Left lobe of liver (tissue), 2 donors: ENCODE results near the gene CHD1. TPM values are rescaled to one million over a fixed set of nuclear protein-coding genes. Genes with fewer than 3 reads are reported as not detected.
"Not testable (repeated sequence)": the region's sequence is repeated elsewhere in the genome, so short reads cannot be mapped to it uniquely, and the experiment has no call there.

Source experiments
- ATAC-seq: fragments of 200-7000 bp; cut with Tn5 transposase; one replicate; pipeline ENCODE4 v1.9.1; 2020; ENCODE audit warnings: mild to moderate bottlenecking, moderate library complexity
- DNase-seq: peaks from one replicate; pipeline ENCODE4 v3.0.0-alpha.2; 2020; ENCODE audit warnings: low spot score
- total RNA-seq: library from RNA; stranded (reverse); gene quantifications from one replicate; pipeline ENCODE4 v1.2.1, GENCODE V29; 2021
- donor health status: DM: no; HTN: no; CAD: no; lungs with moderate emphysema.
- donor health status: DM: no; HTN: yes; CAD: no.

Gene CHD1
- 9.8 TPM for total RNA-seq

DNA sequence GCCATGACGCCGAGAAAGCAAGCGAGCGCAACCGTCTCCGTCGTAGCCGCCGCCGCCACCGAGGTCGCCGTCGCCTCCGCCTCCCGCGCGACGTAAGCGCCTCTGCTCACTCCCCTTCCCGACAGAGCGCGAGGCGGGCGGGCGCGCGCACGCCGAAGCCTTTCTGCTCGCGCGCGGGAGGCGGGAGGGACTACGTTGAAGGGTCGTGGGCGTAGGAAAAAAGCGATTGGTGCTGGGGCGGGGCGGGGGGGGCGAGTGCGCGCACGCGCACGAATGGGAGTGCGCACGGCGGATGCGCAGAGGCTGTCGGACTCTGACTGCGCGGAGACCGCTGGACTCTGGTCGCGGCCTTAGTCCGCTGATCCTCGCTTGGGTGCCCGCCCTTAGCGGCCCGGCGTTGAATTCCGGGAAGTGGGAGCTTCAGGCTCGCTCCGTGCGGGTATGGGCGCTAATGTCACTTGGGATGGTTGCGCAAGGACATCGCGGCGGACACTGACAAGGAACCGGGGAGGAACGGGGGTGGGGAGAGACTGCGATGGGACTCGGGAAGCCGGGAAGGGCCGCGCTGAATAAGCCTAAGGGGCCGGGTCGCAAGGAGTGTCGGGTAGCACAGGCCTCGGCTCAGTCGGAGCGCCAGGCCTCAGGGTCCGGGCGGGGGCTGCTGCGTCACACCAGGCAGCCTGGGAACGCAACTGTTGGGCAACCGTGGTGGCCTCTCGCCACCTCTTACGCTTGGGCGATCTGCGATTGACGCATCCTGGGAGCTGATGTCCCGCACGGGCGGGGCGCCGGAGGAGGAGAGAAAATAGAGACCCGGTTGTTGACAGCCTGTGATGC is at the start of gene CHD1:
CHD1 (minus strand) TSS at position 135 of the 837 bp plus-strand sequence. CDS start 2,621 bp downstream, outside the sequence.
- peak; percentile 86 for ATAC-seq
- peak; percentile 96 for DNase-seq

DNA sequence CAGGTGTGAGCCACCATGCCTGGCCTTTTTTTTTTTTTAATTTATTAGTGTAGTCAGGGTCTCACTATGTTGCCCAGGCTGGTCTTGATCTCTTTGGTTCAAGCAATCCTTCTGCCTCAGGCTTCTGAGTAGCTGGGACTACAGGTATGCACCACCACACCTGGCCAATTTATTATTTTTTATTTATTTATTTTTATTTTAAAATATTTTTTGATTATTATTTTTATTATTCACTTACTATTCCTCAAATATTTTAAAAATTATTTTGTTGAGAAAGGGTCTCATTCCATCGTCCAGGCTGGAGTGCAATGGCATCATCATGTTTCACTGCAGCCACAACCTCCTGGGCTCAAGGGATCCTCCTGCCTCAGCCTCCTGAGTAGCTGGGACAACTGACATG is 49.7 kb upstream of the CHD1 start:
- no peak for ATAC-seq

GRCh38 chr5:98977723-98978122 is 48.9 kb upstream of the CHD1 start:
- DNase-seq = peak; percentile 78

More for the DNA sequence above, 49.7 kb upstream of the CHD1 start:
- DNase-seq = no peak

GRCh38 chr5:98975682-98976407 is 47.0 kb upstream of the CHD1 start:
- ATAC-seq (no peak), DNase-seq (no peak)

More at GRCh38 chr5:98977723-98978122, 48.9 kb upstream of the CHD1 start:
- ATAC-seq = peak; percentile 98

- no peak for ATAC-seq
These were observed 46.4 kb upstream of the CHD1 start for GRCh38 chr5:98975223-98975622.

DNA sequence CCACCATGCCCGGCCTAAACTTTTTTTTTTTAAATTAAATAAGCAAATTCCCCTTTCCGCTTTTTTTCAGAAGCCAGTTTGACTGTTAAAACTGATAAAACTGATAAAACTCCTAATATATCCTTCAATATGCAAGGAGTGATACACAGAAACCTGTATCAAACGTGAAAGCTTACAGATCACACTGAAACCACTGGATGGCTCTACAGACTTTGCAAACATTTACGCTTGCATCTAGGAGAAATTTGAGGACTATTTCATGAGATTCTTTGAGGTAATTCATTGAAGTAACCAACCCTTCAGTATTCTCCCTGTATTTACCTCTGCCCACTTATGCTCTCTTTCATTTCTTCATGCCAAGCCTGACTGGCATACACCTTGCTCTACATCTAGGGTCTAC is 40.6 kb upstream of the CHD1 start:
- DNase-seq (no peak), ATAC-seq (peak; percentile 80)

More at GRCh38 chr5:98975223-98975622, 46.4 kb upstream of the CHD1 start:
- DNase-seq = no peak

GRCh38 chr5:98968056-98968564 is 39.3 kb upstream of the CHD1 start:
- ATAC-seq (no peak), DNase-seq (no peak)

GRCh38 chr5:98965226-98965625 is 36.4 kb upstream of the CHD1 start:
- ATAC-seq = no peak
- DNase-seq = no peak

DNA sequence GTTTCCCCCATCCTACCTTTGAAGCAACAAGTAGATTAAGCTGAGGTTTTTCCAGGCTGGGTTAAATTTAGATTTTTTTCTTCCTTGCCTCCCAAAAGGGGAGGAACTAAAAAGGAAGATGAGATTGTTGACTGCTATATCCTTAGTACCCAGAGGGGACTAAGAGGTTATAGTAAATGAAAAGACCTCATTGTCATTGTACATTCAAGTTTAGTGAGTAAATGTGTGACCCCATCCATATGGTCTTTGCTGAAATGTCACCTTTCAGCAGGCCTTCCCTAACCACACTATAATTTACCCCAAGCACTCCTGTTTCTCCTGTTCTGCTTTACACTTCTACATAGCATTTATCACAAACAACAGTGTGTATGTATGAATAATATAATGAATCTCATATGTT is 35.8 kb upstream of the CHD1 start:
- no peak for ATAC-seq
- no peak for DNase-seq

DNA sequence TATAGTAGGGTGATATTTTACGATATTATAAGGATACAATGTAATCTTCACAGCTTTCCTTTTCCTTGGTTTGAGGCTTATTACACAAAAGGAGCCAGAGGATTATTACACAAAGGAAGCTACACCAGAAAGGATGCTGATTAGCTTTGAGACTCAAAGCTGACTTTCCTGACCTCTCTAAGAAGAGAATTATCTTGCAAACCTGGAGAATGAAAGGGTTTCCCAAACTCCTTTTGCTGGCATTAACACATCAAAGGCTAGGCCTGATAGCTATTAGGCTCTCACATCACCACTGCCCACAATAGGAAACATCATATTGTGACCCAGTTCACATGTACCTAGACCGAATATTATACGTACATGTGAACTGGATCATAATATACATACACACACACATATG is 34.2 kb upstream of the CHD1 start:
- DNase-seq (no peak), ATAC-seq (no peak)

DNA sequence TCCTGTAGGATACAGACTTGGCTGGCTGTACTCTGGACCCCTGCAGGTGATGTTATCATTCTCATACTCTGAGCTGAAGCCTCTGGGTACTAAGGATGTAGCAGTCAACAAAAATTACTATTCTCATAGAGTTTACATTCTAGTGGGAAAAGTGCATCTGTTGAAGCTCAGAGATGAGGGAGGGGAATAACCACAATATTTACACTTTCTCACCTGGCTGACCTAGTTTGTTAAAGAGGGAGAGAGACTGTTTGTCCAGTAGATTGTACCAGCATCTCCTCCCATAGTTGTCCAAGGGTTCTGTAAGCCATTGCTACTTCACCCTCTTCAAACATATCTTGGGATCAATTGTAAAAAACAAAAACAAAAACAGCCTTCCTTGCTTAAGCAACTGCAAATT is 33.8 kb upstream of the CHD1 start:
- ATAC-seq = no peak
- DNase-seq = no peak

DNA sequence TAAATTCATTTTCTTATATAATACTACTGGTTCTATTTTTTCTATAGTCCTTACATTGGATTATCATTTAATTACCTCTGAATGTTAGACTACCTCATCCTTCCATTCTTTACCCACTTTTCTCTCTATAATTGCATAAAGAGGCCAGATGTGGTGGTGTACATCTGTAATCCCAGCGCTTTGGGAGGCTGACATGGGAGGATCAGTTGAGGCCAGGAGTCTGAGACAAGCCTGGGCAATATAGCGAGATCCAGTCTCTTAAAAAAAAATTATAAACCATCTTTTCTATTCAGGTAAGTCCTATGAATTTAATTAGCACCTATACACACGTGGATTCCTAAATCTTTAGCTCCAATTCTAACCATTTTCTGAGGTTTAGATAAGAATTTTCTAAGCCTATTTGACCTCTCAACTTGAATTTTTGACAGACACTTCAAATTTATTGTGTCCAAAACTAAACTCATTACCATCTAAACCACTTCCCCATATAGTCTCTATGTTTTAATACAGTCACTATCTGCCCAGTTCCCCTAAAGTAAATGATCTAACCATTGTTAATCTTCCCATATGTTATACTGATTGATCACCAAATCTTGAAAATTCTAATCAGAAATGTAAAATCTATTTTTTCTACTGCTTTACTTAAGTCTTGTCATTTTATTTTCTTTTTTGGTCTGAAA is 33.0 kb upstream of the CHD1 start:
- no peak for DNase-seq
- ATAC-seq = no peak

- ATAC-seq (no peak), DNase-seq (no peak)
These were observed 28.5 kb upstream of the CHD1 start for GRCh38 chr5:98957307-98957706.

- DNase-seq, ATAC-seq: not testable (repeated sequence)
These were observed 27.1 kb upstream of the CHD1 start for GRCh38 chr5:98955888-98956287.

GRCh38 chr5:98955471-98955870 is 26.7 kb upstream of the CHD1 start:
- not testable (repeated sequence) for ATAC-seq, DNase-seq

- ATAC-seq (no peak), DNase-seq (no peak)
These were observed 25.7 kb upstream of the CHD1 start for GRCh38 chr5:98954392-98955028.

DNA sequence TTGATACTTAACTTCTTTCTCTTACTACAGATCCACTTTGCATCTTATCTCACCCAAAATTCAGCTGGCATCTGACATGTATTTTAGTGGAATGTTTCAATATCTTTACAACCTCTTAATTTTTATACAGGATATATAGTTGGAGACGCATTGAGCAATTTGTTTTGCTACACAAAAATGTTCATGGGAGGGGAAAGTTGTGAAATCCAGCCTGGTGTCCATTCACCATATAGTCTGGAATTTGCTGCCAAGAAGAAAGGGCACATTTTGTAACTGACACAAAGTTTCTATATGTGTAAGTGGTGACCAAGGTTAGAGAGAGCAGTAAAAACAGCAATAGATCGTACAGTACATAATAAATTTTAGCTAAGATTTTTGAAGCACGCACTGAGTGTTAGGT is 14.0 kb upstream of the CHD1 start:
- DNase-seq (no peak), ATAC-seq (no peak)

GRCh38 chr5:98941131-98941883 is 12.5 kb upstream of the CHD1 start:
- ATAC-seq (no peak), DNase-seq (no peak)

- ATAC-seq (peak; percentile 32), DNase-seq (no peak)
These were observed 11.8 kb upstream of the CHD1 start for GRCh38 chr5:98940581-98940980.

- no peak for ATAC-seq
These were observed 9.7 kb upstream of the CHD1 start for GRCh38 chr5:98938464-98938863.

More at GRCh38 chr5:98938464-98938863, 9.7 kb upstream of the CHD1 start:
- DNase-seq = no peak
